HEK293 (cell line): ENCODE measurements around the gene YY2.

Experiments
- OVOL3 ChIP-seq: fragments of 450-650 bp; formaldehyde crosslinking; IDR thresholded peaks from 2 replicates; pipeline ENCODE4 v1.5.1; 2016; ENCODE audit warnings: missing biosample characterization, missing genetic modification characterization
- PBX3 ChIP-seq: sonication (generic); formaldehyde crosslinking; IDR thresholded peaks from 2 replicates; pipeline ENCODE4 v1.8.1; 2022; ENCODE audit warnings: mild to moderate bottlenecking, moderate library complexity, missing genetic modification reagents
- SP2 ChIP-seq: fragments of 450-650 bp; formaldehyde crosslinking; IDR thresholded peaks from 2 replicates; pipeline ENCODE4 v1.5.1; 2016; ENCODE audit warnings: missing biosample characterization, missing genetic modification characterization
- ZNF274 ChIP-seq, 2 experiments: fragments of 200-500 bp in 1 of 2; fragments of 450-650 bp in 1 of 2; sonication (Bioruptor generic) in 1 of 2; formaldehyde crosslinking in 1 of 2; IDR thresholded peaks; 2 replicates each; pipeline versions ENCODE4 v1.5.1 to v1.6.1; 2014 to 2016; ENCODE audit warnings: borderline replicate concordance in 1 of 2, inconsistent platforms in 1 of 2, low read length in 1 of 2, missing biosample characterization in 1 of 2, missing genetic modification characterization in 1 of 2
- ZNF280C ChIP-seq: fragments of 450-650 bp; formaldehyde crosslinking; IDR thresholded peaks from 2 replicates; pipeline ENCODE4 v1.5.1; 2016; ENCODE audit warnings: missing biosample characterization, missing genetic modification characterization
- ZNF473 ChIP-seq: fragments of 450-650 bp; formaldehyde crosslinking; IDR thresholded peaks from 2 replicates; pipeline ENCODE4 v1.5.1; 2017; ENCODE audit warnings: missing biosample characterization, missing genetic modification characterization
- ZNF610 ChIP-seq: fragments of 450-650 bp; formaldehyde crosslinking; IDR thresholded peaks from 2 replicates; pipeline ENCODE4 v1.5.1; 2016; ENCODE audit warnings: missing biosample characterization, missing genetic modification characterization, borderline replicate concordance
- TF ChIP-seq, protein P1 (sequence below): fragments of 450-650 bp; formaldehyde crosslinking; IDR thresholded peaks from 2 replicates; pipeline ENCODE4 v1.5.1; 2016; ENCODE audit warnings: missing biosample characterization, missing genetic modification characterization

- no peak for TF ChIP-seq PBX3 (CRISPR knock-in tag)
- TF ChIP-seq ZNF274 (IDR thresholded peaks at IDR 0.05; ENCODE audit: low read length): no peak
- no peak for TF ChIP-seq ZNF274 (tag by site-specific recombination; IDR thresholded peaks at IDR 0.05; ENCODE audit: borderline replicate concordance)
- no peak for TF ChIP-seq ZNF280C
- TF ChIP-seq, protein P1, sequence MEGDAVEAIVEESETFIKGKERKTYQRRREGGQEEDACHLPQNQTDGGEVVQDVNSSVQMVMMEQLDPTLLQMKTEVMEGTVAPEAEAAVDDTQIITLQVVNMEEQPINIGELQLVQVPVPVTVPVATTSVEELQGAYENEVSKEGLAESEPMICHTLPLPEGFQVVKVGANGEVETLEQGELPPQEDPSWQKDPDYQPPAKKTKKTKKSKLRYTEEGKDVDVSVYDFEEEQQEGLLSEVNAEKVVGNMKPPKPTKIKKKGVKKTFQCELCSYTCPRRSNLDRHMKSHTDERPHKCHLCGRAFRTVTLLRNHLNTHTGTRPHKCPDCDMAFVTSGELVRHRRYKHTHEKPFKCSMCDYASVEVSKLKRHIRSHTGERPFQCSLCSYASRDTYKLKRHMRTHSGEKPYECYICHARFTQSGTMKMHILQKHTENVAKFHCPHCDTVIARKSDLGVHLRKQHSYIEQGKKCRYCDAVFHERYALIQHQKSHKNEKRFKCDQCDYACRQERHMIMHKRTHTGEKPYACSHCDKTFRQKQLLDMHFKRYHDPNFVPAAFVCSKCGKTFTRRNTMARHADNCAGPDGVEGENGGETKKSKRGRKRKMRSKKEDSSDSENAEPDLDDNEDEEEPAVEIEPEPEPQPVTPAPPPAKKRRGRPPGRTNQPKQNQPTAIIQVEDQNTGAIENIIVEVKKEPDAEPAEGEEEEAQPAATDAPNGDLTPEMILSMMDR: no peak
- no peak for TF ChIP-seq ZNF473
- TF ChIP-seq SP2 (tag by site-specific recombination): no peak
- TF ChIP-seq OVOL3: no peak
- no peak for TF ChIP-seq ZNF610 (tag by site-specific recombination)
Measured at GRCh38 chrX:21838937-21839333, 16.9 kb upstream of the YY2 start.
